OCI-LY7 (cell line): ENCODE measurements around the gene INO80E. TPM values are rescaled to one million over a fixed set of nuclear protein-coding genes. Genes with fewer than 3 reads are reported as not detected.

Source experiments
- BruUV-seq: library from RNA; stranded (reverse); fragments of 400-500 nt; replicated peaks from 2 replicates; lab custom pipeline; 2021; lab: Mats Ljungman, UMichigan
- CTCF ChIA-PET: fragments of 300-600 bp; sonication (Branson Sonifier 250); formaldehyde crosslinking; loops from one replicate; lab custom pipeline; 2022; ENCODE audit warnings: antibody characterized with exemption; ENCODE audit not compliant: unreplicated experiment; lab: Charles Lee
- POLR2A ChIA-PET: fragments of 300-600 bp; sonication (Branson Sonifier 250); formaldehyde crosslinking; loops from one replicate; lab custom pipeline; 2022; ENCODE audit warnings: antibody characterized with exemption; lab: Charles Lee
- DNase-seq: peaks from one replicate; pipeline ENCODE4 v3.0.0-alpha.2; 2015; ENCODE audit warnings: low spot score
- H2AFZ ChIP-seq: fragments of 200-600 bp; sonication (generic), shearing (Covaris generic); 2 replicates; pipeline ENCODE4 v1.6.1; 2014; ENCODE audit warnings: mild to moderate bottlenecking, antibody characterized with exemption, low read length, moderate library complexity
- H3K27ac ChIP-seq: fragments of 200-600 bp; sonication (generic); 2 replicates; pipeline ENCODE4 v1.5.1; 2014; ENCODE audit warnings: mixed run types, low read depth, mild to moderate bottlenecking, moderate library complexity, low read length, inconsistent platforms; ENCODE audit not compliant: poor library complexity, severe bottlenecking
- H3K36me3 ChIP-seq: fragments of 200-600 bp; sonication (generic); 2 replicates; pipeline ENCODE4 v1.6.1; 2014; ENCODE audit warnings: mild to moderate bottlenecking, antibody characterized with exemption, low read length, moderate library complexity, mixed read lengths; ENCODE audit not compliant: insufficient read depth
- H3K4me1 ChIP-seq: fragments of 200-600 bp; sonication (generic); 2 replicates; pipeline ENCODE4 v1.5.1; 2014; ENCODE audit warnings: mild to moderate bottlenecking, low read length; ENCODE audit not compliant: insufficient read depth, poor library complexity, severe bottlenecking
- H3K4me2 ChIP-seq: fragments of 200-600 bp; sonication (generic); 2 replicates; pipeline ENCODE4 v1.6.1; 2014; ENCODE audit warnings: mild to moderate bottlenecking, low read length
- H3K4me3 ChIP-seq: fragments of 200-600 bp; sonication (generic); 2 replicates; pipeline ENCODE4 v1.5.1; 2014; ENCODE audit warnings: mild to moderate bottlenecking, low read depth, low read length; ENCODE audit not compliant: poor library complexity, severe bottlenecking
- H3K79me2 ChIP-seq: fragments of 200-600 bp; sonication (generic); 2 replicates; pipeline ENCODE4 v1.6.1; 2016; ENCODE audit warnings: low read depth, mild to moderate bottlenecking, low read length, moderate library complexity, mixed read lengths; ENCODE audit not compliant: insufficient read depth
- H3K9me2 ChIP-seq: fragments of 200-600 bp; sonication (generic); 2 replicates; pipeline ENCODE4 v1.6.1; 2016; ENCODE audit warnings: mild to moderate bottlenecking, low read length, mixed read lengths; ENCODE audit not compliant: insufficient read depth
- H3K9me3 ChIP-seq: fragments of 200-600 bp; sonication (generic); 2 replicates; pipeline ENCODE4 v1.6.1; 2014; ENCODE audit warnings: mild to moderate bottlenecking, mixed run types, low read length, mixed read lengths
- H4K20me1 ChIP-seq: fragments of 200-600 bp; sonication (generic); 2 replicates; pipeline ENCODE4 v1.6.1; 2014; ENCODE audit warnings: mild to moderate bottlenecking, antibody characterized with exemption, low read length, moderate library complexity, mixed read lengths; ENCODE audit not compliant: insufficient read depth
- CTCF ChIP-seq: fragments of 200-600 bp; sonication (generic); conservative IDR thresholded peaks from 2 replicates; pipeline ENCODE4 v1.5.1; 2014; ENCODE audit warnings: mild to moderate bottlenecking, antibody characterized with exemption, low read length, moderate library complexity, mixed read lengths
- EZH2phosphoT487 ChIP-seq: fragments of 200-600 bp; sonication (generic); IDR thresholded peaks from 2 replicates; pipeline ENCODE4 v1.6.1; 2018; ENCODE audit warnings: low read depth, borderline replicate concordance, mild to moderate bottlenecking, mixed run types, antibody characterized with exemption, low read length, moderate library complexity, mixed read lengths
- intact Hi-C: fragments of 100-400 bp; cut with micrococcal nuclease; formaldehyde crosslinking; loops from one replicate; pipeline ENCODE4 v1.10.0; 2022; ENCODE audit not compliant: unreplicated experiment
- total RNA-seq, 2 experiments: library from RNA; depleted of rRNA in 1 of 2; stranded (reverse); fragments of >200 nt in 1 of 2; shearing (Covaris generic) in 1 of 2; gene quantifications; 2 replicates each; pipeline ENCODE4 v1.2.3, GENCODE V29; 2014 to 2022

The INO80E gene
- total RNA-seq, 2 experiments from 2014 or later: 88.0 to 129 TPM

GRCh38 chr16:30002614-30003346 lies 6.7 kb downstream of the INO80E start:
- H3K9me3 ChIP-seq: no peaks in the 10 kb centered on the region
- intact Hi-C loops: no loop called here
- no peak overlapping the region for H3K4me3 ChIP-seq
- ChIA-PET CTCF (no interaction called here), POLR2A (no interaction called here)
- H3K27ac ChIP-seq: no peak overlapping the region
- H3K4me1 ChIP-seq: no peaks in the 10 kb centered on the region
- H3K9me2 ChIP-seq: no peaks in the 10 kb centered on the region
- H3K79me2 ChIP-seq: no peaks in the 10 kb centered on the region; the same call in 1 of the 2 replicates
- H3K36me3 ChIP-seq: peaks cover 23% of the 10 kb centered on the region; the same call in 1 of the 2 replicates
- no peak overlapping the region for H2AFZ ChIP-seq
- no TSS peak for BruUV-seq
- H3K4me2 ChIP-seq: no peak overlapping the region
- TF ChIP-seq EZH2phosphoT487 (no peak), CTCF (no peak)
- no peak for DNase-seq
- no peaks in the 10 kb centered on the region for H4K20me1 ChIP-seq

- Histone ChIP-seq H3K9me2 (no peaks in the 10 kb centered on the region), H3K36me3 (peaks cover 15% of the 10 kb centered on the region; the same call in 1 of the 2 replicates), H3K4me1 (no peaks in the 10 kb centered on the region), H4K20me1 (no peaks in the 10 kb centered on the region), H3K79me2 (no peaks in the 10 kb centered on the region), H2AFZ (no peak overlapping the region), H3K4me3 (no peak overlapping the region), H3K9me3 (no peaks in the 10 kb centered on the region), H3K27ac (no peak overlapping the region), H3K4me2 (no peak overlapping the region)
- DNase-seq: no peak
- TF ChIP-seq EZH2phosphoT487: no peak
- no TSS peak for BruUV-seq
- CTCF ChIA-PET: no interaction called here
- POLR2A ChIA-PET: interaction anchor here (0.5 kb wide), 1 partner anchor 647 kb away, joined by 4 read pairs; the partner anchor contains the start of gene PRR14
- intact Hi-C loops: no loop called here
These were observed 7.8 kb downstream of the INO80E start for GRCh38 chr16:30003670-30004423.

- POLR2A ChIA-PET: interaction anchor here (1.4 kb wide), 1 partner anchor 78 kb away, joined by 3 read pairs; the partner anchor contains the start of gene KCTD13
- intact Hi-C loops: no loop called here
- no TSS peak for BruUV-seq
These were observed 8.4 kb downstream of the INO80E start for GRCh38 chr16:30004424-30004776.

More at GRCh38 chr16:30004424-30004776, 8.4 kb downstream of the INO80E start:
- Histone ChIP-seq H3K4me2 (no peak overlapping the region), H3K4me1 (no peaks in the 10 kb centered on the region), H3K79me2 (no peaks in the 10 kb centered on the region), H2AFZ (no peak overlapping the region), H4K20me1 (no peaks in the 10 kb centered on the region), H3K9me3 (no peaks in the 10 kb centered on the region), H3K9me2 (no peaks in the 10 kb centered on the region), H3K4me3 (no peak overlapping the region), H3K36me3 (peaks cover 15% of the 10 kb centered on the region; the same call in 1 of the 2 replicates), H3K27ac (no peak overlapping the region)
- no peak for DNase-seq
- CTCF ChIA-PET: no interaction called here
- TF ChIP-seq EZH2phosphoT487: no peak
- TF ChIP-seq CTCF: no peak
